ENCODE data around the gene DEFB119. TPM values are rescaled to one million over a fixed set of nuclear protein-coding genes. Genes with fewer than 3 reads are reported as not detected.
A peak's percentile ranks its signal among the peaks of the same experiment; 100 is the strongest.
"Not testable (repeated sequence)": the region's sequence is repeated elsewhere in the genome, so short reads cannot be mapped to it uniquely, and the experiment has no call there.

The DEFB119 gene
- not detected in 2 replicates for total RNA-seq (2014; rRNA removed; shearing (Covaris generic); ENCODE audit: low replicate concordance)

DNA sequence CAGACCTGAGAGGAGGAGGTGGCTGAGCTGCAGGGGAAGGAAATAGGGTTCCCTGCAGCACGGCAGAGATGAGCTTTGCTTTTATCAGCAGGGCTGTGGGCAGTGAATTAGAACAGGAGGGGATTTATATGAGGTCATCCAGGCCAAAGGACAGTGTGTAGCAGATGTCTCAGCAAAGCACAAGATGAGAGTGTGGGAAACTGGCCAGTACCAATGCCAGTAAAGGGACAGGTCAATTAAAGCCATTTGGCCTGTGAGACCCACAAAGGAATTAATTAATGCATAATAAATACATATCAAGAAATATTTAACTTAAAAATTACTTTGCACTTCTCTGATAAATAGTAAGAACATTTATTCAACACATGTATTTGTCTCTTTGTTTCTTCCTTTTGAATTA lies at the start of gene DEFB119:
Gene DEFB119 (minus strand): TSS at position 101 of the 400 bp plus-strand sequence. CDS start 107 bp downstream, outside the sequence.
- in situ Hi-C loops (cut with HindIII; ENCODE audit: low pct_unique_long_range_greater_than_20kb, low sequenced_read_pairs) = no loop called here
- no peak for DNase-seq (ENCODE audit: low read depth)

- DNase-seq (ENCODE audit: low read depth) = no peak
These were observed 40.3 kb upstream of the DEFB119 start for GRCh38 chr20:31430568-31431115.

GRCh38 chr20:31427576-31427975 lies 37.2 kb upstream of the DEFB119 start:
- DNase-seq (ENCODE audit: low read depth); in situ Hi-C loops (cut with HindIII; ENCODE audit: low pct_unique_long_range_greater_than_20kb, low sequenced_read_pairs): not testable (repeated sequence)

More at GRCh38 chr20:31430568-31431115, 40.3 kb upstream of the DEFB119 start:
- in situ Hi-C loops (cut with HindIII; ENCODE audit: low pct_unique_long_range_greater_than_20kb, low sequenced_read_pairs) = no loop called here

GRCh38 chr20:31426891-31427551 lies 36.6 kb upstream of the DEFB119 start:
- in situ Hi-C loops (cut with HindIII; ENCODE audit: low pct_unique_long_range_greater_than_20kb, low sequenced_read_pairs); DNase-seq (ENCODE audit: low read depth): not testable (repeated sequence)

DNA sequence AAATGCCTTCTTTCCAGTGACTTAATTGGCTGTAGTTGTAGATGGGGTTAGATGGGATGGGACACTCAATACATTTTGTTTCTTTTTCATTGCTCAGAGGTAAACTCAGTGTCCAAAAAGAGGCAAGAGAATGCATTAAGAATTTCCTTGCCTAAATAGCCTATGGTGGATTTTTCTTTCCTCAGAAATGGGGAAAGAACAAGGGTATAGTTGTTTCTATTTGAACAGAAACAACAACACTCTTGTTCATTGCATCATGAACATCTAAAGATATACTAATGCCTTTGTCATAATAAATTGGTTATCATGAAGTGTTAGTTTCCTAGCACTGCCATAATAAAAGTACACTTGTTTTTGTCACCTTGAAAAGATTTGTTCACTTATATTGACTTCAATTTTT lies 35.4 kb upstream of the DEFB119 start:
- DNase-seq (ENCODE audit: low read depth) = no peak
- in situ Hi-C loops (cut with HindIII; ENCODE audit: low pct_unique_long_range_greater_than_20kb, low sequenced_read_pairs) = no loop called here

DNA sequence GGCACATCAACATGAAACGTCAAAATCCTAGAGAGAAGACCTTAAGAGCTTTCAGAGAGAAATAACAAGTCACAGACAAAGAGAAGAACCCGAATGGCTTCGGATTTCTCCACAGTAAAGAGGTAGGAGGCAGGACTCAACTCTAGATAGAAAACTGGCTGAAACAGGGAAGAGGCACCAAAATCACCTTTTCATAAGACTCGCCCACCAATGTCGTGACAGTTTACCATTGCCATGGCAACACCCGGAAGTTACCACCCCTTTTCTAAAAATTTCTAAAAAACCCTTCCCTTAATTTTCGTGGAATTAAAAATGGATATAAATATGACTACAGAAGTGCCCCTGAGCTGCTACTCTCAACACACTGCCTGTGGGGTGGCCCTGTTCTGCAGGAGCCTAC lies 27.9 kb upstream of the DEFB119 start:
- DNase-seq (ENCODE audit: low read depth) = no peak
- in situ Hi-C loops (cut with HindIII; ENCODE audit: low pct_unique_long_range_greater_than_20kb, low sequenced_read_pairs) = no loop called here

DNA sequence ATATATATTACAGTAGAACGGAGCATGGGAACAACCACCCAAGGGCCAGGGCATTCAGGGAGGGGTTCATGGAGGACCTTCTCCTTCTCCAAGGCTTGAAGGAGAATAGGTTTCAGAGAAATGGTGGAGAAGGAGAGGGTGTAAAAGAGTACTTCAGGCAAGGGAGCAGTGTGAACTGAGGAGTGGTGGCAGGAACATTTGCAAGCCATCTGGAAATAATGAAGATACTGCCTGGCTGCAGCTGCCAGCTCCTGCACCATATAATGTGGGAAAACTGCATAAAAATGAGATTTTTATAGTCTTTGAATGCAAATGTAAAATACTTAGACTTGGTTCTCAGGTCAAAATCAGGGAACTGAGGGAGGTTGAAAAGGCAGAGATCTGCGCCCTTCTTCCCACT lies 25.3 kb upstream of the DEFB119 start:
- in situ Hi-C loops (cut with HindIII; ENCODE audit: low pct_unique_long_range_greater_than_20kb, low sequenced_read_pairs) = no loop called here

GRCh38 chr20:31414381-31414780 lies 24.0 kb upstream of the DEFB119 start:
- no peak for DNase-seq (ENCODE audit: low read depth)
- in situ Hi-C loops (cut with HindIII; ENCODE audit: low pct_unique_long_range_greater_than_20kb, low sequenced_read_pairs) = no loop called here

More for the DNA sequence above, 25.3 kb upstream of the DEFB119 start:
- DNase-seq (ENCODE audit: low read depth) = no peak

DNA sequence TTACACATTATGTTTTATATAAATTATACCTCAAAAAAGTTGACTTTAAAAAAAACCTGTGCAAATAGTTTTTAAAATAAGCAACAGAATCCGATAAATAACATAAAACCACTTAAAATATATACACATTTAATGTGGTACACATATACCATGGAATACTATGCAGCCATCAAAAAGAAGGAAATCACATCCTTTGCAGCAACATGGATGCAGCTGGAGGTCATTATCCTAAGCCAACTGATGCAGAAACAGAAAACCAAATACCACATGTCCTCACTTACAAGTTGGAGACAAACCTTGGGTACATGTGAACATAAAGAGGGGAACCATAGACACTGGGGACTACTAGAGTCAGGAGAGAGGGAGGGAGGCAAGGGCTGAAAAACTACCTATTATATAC lies 19.6 kb upstream of the DEFB119 start:
- in situ Hi-C loops (cut with HindIII; ENCODE audit: low pct_unique_long_range_greater_than_20kb, low sequenced_read_pairs) = no loop called here
- DNase-seq (ENCODE audit: low read depth) = no peak

- in situ Hi-C loops (cut with HindIII; ENCODE audit: low pct_unique_long_range_greater_than_20kb, low sequenced_read_pairs) = no loop called here
- DNase-seq (ENCODE audit: low read depth) = peak; percentile 18
These were observed 15.7 kb upstream of the DEFB119 start, which contains the start of gene DEFB121 for GRCh38 chr20:31406115-31406514. Gene DEFB121, minus strand, starts transcription at chr20:31406215. Its CDS starts 63 bp downstream, at chr20:31406152.

GRCh38 chr20:31403886-31404285 lies 13.5 kb upstream of the DEFB119 start:
- in situ Hi-C loops (cut with HindIII; ENCODE audit: low pct_unique_long_range_greater_than_20kb, low sequenced_read_pairs) = no loop called here
- DNase-seq (ENCODE audit: low read depth) = no peak

- no peak for DNase-seq (ENCODE audit: low read depth)
- in situ Hi-C loops (cut with HindIII; ENCODE audit: low pct_unique_long_range_greater_than_20kb, low sequenced_read_pairs) = no loop called here
These were observed 4.5 kb upstream of the DEFB119 start for GRCh38 chr20:31394900-31395299.

DNA sequence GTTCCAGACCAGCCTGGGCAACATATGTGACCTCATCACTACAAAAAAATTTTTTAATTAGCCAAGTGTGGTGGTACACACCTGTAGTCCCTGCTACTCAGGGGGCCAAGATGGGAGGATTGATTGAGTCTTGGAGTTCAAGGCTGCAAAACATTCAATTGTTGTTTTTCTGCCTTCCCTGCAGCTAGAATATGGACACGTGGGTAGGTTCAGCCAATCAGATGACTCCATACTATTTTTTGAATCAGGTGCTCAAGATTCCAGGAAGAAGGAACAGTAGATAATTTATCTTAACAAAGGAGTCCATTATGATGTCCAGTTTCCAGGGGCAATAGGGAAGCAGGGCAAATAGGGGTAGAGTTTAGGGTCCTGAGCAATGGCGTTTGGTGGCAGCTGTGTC lies 2.4 kb upstream of the DEFB119 start:
- DNase-seq (ENCODE audit: low read depth) = no peak
- in situ Hi-C loops (cut with HindIII; ENCODE audit: low pct_unique_long_range_greater_than_20kb, low sequenced_read_pairs) = no loop called here

DNA sequence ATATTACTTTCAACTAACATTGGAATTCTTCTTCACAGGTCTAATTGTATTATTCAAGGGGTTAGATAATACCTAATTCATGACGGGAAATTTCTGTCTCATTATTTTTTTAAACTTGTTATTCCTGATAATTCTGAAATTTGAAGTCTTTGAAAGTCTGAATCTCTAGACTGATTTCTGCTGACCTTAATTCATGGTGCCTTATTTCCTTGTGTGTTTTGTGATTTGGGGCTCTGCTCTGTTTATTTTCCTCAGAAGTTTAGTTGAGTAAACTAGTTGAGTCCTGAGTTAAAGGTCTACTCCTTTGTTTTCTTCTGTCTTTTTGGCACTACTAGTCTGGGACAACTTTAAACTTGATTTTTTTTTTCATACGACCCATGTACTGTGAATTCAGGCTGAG lies 16.0 kb downstream of the DEFB119 start:
- in situ Hi-C loops (cut with HindIII; ENCODE audit: low pct_unique_long_range_greater_than_20kb, low sequenced_read_pairs) = no loop called here
- no peak for DNase-seq (ENCODE audit: low read depth)

DNA sequence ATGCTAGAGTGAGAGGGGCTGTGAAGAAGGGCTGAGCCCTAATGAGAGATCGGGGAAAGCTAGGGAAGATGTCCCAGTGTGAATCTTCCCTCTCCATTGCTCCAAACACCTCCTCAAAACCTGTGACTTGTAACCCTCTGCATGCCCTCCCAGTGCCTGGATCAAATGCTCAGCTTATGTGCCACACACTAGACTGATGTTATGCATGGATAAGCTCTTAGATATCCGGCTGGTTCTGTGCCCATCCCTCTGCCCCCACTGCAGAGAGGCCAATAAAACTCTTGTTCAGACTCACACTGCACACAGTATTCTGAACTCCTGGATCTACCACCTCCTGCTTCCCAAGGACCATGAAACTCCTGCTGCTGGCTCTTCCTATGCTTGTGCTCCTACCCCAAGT lies 22.1 kb downstream of the DEFB119 start, which contains the start of gene DEFB118:
Gene DEFB118 (plus strand): TSS at position 301 of the 400 bp plus-strand sequence. CDS start 50 bp downstream, at position 351.
- in situ Hi-C loops (cut with HindIII; ENCODE audit: low pct_unique_long_range_greater_than_20kb, low sequenced_read_pairs) = no loop called here
- DNase-seq (ENCODE audit: low read depth) = no peak

GRCh38 chr20:31364272-31364671 lies 26.1 kb downstream of the DEFB119 start:
- DNase-seq (ENCODE audit: low read depth); in situ Hi-C loops (cut with HindIII; ENCODE audit: low pct_unique_long_range_greater_than_20kb, low sequenced_read_pairs): not testable (repeated sequence)

- in situ Hi-C loops (cut with HindIII; ENCODE audit: low pct_unique_long_range_greater_than_20kb, low sequenced_read_pairs) = no loop called here
- no peak for DNase-seq (ENCODE audit: low read depth)
These were observed 27.1 kb downstream of the DEFB119 start for GRCh38 chr20:31363295-31363694.

GRCh38 chr20:31355981-31356380 lies 34.4 kb downstream of the DEFB119 start:
- no peak for DNase-seq (ENCODE audit: low read depth)
- in situ Hi-C loops (cut with HindIII; ENCODE audit: low pct_unique_long_range_greater_than_20kb, low sequenced_read_pairs) = no loop called here

GRCh38 chr20:31341470-31341869 lies 48.9 kb downstream of the DEFB119 start:
- in situ Hi-C loops (cut with HindIII; ENCODE audit: low pct_unique_long_range_greater_than_20kb, low sequenced_read_pairs) = no loop called here
- DNase-seq (ENCODE audit: low read depth) = no peak

- DNase-seq (ENCODE audit: low read depth) = no peak
- in situ Hi-C loops (cut with HindIII; ENCODE audit: low pct_unique_long_range_greater_than_20kb, low sequenced_read_pairs) = no loop called here
These were observed 59.5 kb downstream of the DEFB119 start for GRCh38 chr20:31330893-31331292.

All from Caki2 (cell line).